Body of pancreas (tissue), 4 donors: ENCODE measurements around the gene DLGAP1.

Experiments
- CTCF ChIP-seq, 7 experiments: fragments of 450-650 bp in 4 of 7; fragments of 200-600 bp in 3 of 7; sonication (generic) in 3 of 7; IDR thresholded peaks; one replicate each; pipeline ENCODE4 v1.5.1; 2016 to 2019; ENCODE audit warnings: antibody characterized with exemption in 7 of 7
- POLR2A ChIP-seq, 3 donors: fragments of 450-650 bp; IDR thresholded peaks; one replicate each; pipeline ENCODE4 v1.6.1; 2016; ENCODE audit warnings: antibody characterized with exemption in 3 of 3, mild to moderate bottlenecking in 2 of 3

DNA sequence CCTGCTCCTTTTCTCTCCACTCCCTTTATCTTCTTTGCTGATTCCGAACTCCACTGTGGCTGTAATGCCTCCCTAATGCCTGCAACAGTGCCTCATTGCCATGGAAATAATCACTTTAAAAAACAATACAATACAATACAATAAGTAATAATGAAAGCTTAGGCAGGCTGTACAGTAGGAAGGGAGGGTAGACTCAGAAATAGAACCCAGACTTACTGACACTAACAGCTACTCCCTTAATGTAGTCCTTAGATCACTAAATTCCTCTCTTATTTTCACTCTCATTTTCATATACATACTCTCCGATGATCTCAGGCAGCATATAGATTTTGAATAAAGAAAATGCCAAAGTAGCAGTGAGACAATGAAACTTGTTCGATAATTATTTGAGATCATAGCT, 70.2 kb downstream of the DLGAP1 start:
- TF ChIP-seq CTCF (IDR thresholded peaks at IDR 0.05): no peak
- no peak for TF ChIP-seq POLR2A (IDR thresholded peaks at IDR 0.05)
